PFSK-1 (cell line): ENCODE results near the gene CALHM1.

Experiments
- POLR2AphosphoS5 ChIP-seq: IDR thresholded peaks from 2 replicates; pipeline ENCODE4 v1.6.1; 2012; ENCODE audit warnings: low read depth, mild to moderate bottlenecking, control low read depth, low read length, moderate library complexity
- TF ChIP-seq, protein P1 (sequence below), 2 experiments: IDR thresholded peaks; 2 replicates each; pipeline versions ENCODE4 v1.6.1 to v1.8.0; 2011 to 2012; ENCODE audit warnings: low read depth in 2 of 2, low read length in 2 of 2, control low read depth in 1 of 2, inconsistent platforms in 1 of 2, mild to moderate bottlenecking in 1 of 2, moderate library complexity in 1 of 2; ENCODE audit not compliant: insufficient read depth in 1 of 2

DNA sequence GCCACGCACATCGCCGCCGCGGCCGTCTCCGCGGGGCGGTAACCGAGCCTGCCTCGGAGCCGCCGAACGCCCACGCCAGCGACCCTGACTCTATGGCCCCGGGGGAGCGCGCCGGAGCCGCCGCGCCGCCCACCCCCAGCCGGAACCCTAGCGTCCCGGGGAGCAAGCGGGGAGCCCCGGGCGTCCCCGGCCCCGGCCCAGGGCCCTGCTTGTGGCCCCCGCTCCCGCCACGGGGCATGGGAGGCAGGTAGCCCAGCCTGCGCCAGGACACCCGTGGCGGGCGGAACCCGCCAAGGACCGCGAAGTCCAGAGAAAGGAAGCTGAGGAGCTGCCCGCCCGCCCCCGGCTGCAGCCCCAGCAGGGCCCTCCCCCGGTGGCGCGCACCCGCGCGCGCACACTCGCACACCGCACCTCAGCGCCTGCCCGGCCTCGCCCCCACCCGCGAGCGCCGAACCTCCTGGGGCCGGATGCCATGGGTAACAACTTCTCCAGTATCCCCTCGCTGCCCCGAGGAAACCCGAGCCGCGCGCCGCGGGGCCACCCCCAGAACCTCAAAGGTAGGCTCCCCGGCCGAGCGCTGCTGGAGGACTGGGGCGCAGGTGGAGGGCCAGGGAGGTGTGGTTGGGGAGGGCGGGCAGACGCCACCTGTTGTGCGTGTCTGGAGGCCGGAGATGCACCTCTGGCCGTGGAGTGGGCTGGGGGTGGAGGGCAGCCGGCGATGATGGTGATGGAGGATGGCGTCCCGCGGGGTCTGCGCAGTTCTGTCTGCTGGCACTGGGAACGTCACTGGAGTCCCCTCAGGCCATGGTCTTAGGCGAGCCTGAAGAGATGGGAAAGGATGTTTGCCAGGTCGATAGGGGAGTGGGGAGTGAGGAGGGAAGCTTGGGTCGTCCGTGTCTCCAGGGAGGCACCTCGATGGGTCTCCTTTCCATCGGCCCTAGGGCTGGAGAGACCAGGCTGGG is 35.5 kb upstream of the CALHM1 start:
- TF ChIP-seq, protein P1, sequence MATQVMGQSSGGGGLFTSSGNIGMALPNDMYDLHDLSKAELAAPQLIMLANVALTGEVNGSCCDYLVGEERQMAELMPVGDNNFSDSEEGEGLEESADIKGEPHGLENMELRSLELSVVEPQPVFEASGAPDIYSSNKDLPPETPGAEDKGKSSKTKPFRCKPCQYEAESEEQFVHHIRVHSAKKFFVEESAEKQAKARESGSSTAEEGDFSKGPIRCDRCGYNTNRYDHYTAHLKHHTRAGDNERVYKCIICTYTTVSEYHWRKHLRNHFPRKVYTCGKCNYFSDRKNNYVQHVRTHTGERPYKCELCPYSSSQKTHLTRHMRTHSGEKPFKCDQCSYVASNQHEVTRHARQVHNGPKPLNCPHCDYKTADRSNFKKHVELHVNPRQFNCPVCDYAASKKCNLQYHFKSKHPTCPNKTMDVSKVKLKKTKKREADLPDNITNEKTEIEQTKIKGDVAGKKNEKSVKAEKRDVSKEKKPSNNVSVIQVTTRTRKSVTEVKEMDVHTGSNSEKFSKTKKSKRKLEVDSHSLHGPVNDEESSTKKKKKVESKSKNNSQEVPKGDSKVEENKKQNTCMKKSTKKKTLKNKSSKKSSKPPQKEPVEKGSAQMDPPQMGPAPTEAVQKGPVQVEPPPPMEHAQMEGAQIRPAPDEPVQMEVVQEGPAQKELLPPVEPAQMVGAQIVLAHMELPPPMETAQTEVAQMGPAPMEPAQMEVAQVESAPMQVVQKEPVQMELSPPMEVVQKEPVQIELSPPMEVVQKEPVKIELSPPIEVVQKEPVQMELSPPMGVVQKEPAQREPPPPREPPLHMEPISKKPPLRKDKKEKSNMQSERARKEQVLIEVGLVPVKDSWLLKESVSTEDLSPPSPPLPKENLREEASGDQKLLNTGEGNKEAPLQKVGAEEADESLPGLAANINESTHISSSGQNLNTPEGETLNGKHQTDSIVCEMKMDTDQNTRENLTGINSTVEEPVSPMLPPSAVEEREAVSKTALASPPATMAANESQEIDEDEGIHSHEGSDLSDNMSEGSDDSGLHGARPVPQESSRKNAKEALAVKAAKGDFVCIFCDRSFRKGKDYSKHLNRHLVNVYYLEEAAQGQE (IDR thresholded peaks at IDR 0.05; ENCODE audit: insufficient read depth in 1 of 2, low read depth in 2 of 2, low read length in 2 of 2) = no peak
- no peak for TF ChIP-seq POLR2AphosphoS5
